Liver (tissue), 9 donors: ENCODE results near the gene RTN4R. TPM values are rescaled to one million over a fixed set of nuclear protein-coding genes. Genes with fewer than 3 reads are reported as not detected.

Experiments
- DNase-seq: peaks from one replicate; pipeline ENCODE4 v3.0.0-alpha.2; 2017; ENCODE audit warnings: low spot score
- H3K27ac ChIP-seq, 2 donors: one replicate each; pipeline ENCODE4 v1.7.0; 2013; ENCODE audit warnings: inconsistent platforms in 2 of 2, low read length in 2 of 2, control low read depth in 1 of 2, low read depth in 1 of 2, mild to moderate bottlenecking in 1 of 2
- H3K27me3 ChIP-seq, 4 donors: one replicate each; pipeline versions ENCODE4 v1.6.1 to v1.7.0; 2013; ENCODE audit warnings: low read length in 3 of 4, inconsistent platforms in 1 of 4, mild to moderate bottlenecking in 1 of 4, moderate library complexity in 1 of 4; ENCODE audit not compliant: control insufficient read depth in 4 of 4, insufficient read depth in 4 of 4
- H3K36me3 ChIP-seq, 4 donors: one replicate each; pipeline versions ENCODE4 v1.6.1 to v1.7.0; 2013; ENCODE audit warnings: low read length in 3 of 4, mild to moderate bottlenecking in 3 of 4, low read depth in 1 of 4, moderate library complexity in 1 of 4; ENCODE audit not compliant: control insufficient read depth in 4 of 4, insufficient read depth in 3 of 4
- H3K4me1 ChIP-seq, 4 donors: one replicate each; pipeline versions ENCODE4 v1.6.1 to v1.7.0; 2013; ENCODE audit warnings: low read length in 3 of 4, mild to moderate bottlenecking in 3 of 4, moderate library complexity in 1 of 4; ENCODE audit not compliant: control insufficient read depth in 4 of 4, insufficient read depth in 4 of 4
- H3K4me3 ChIP-seq, 3 donors: one replicate each; pipeline versions ENCODE4 v1.6.1 to v1.7.0; 2013; ENCODE audit warnings: low read length in 3 of 3, control low read depth in 1 of 3, low read depth in 1 of 3, mild to moderate bottlenecking in 1 of 3
- H3K9ac ChIP-seq, 2 donors: one replicate each; pipeline ENCODE4 v1.7.0; 2013; ENCODE audit warnings: low read length in 2 of 2, mild to moderate bottlenecking in 2 of 2, moderate library complexity in 2 of 2, control low read depth in 1 of 2, low read depth in 1 of 2
- H3K9me3 ChIP-seq, 4 donors: one replicate each; pipeline versions ENCODE4 v1.6.1 to v1.7.0; 2013; ENCODE audit warnings: low read length in 3 of 4; ENCODE audit not compliant: control insufficient read depth in 4 of 4
- EGR1 ChIP-seq, 2 donors: IDR thresholded peaks; 2 replicates each; pipeline ENCODE4 v1.6.1; 2016 to 2018; ENCODE audit warnings: antibody characterized with exemption in 2 of 2, low read depth in 2 of 2
- FOXA1 ChIP-seq: IDR thresholded peaks from 2 replicates; pipeline ENCODE4 v1.6.1; 2016; ENCODE audit warnings: antibody characterized with exemption
- GABPA ChIP-seq, 2 donors: IDR thresholded peaks in 1 of 2; conservative IDR thresholded peaks in 1 of 2; 2 replicates each; pipeline ENCODE4 v1.6.1; 2016; ENCODE audit warnings: antibody characterized with exemption in 2 of 2, mild to moderate bottlenecking in 1 of 2, moderate library complexity in 1 of 2
- HNF4A ChIP-seq, 2 donors: conservative IDR thresholded peaks; 2 replicates each; pipeline ENCODE4 v1.6.1; 2016; ENCODE audit warnings: antibody characterized with exemption in 2 of 2, mild to moderate bottlenecking in 2 of 2
- HNF4G ChIP-seq: IDR thresholded peaks from 2 replicates; pipeline ENCODE4 v1.6.1; 2016; ENCODE audit warnings: antibody characterized with exemption
- JUND ChIP-seq, 2 donors: IDR thresholded peaks; 2 replicates each; pipeline ENCODE4 v1.6.1; 2016; ENCODE audit warnings: antibody characterized with exemption in 2 of 2
- NR2F2 ChIP-seq: IDR thresholded peaks from 2 replicates; pipeline ENCODE4 v1.6.1; 2016; ENCODE audit warnings: antibody characterized with exemption
- RAD21 ChIP-seq, 2 donors: IDR thresholded peaks; 2 replicates each; pipeline ENCODE4 v1.6.1; 2016; ENCODE audit warnings: antibody characterized with exemption in 2 of 2, mild to moderate bottlenecking in 2 of 2
- RXRA ChIP-seq, 2 donors: IDR thresholded peaks; 2 replicates each; pipeline ENCODE4 v1.6.1; 2017 to 2018; ENCODE audit warnings: antibody characterized with exemption in 2 of 2, mild to moderate bottlenecking in 1 of 2
- SP1 ChIP-seq: IDR thresholded peaks from 2 replicates; pipeline ENCODE4 v1.6.1; 2018; ENCODE audit warnings: antibody characterized with exemption, mild to moderate bottlenecking
- YY1 ChIP-seq: IDR thresholded peaks from 2 replicates; pipeline ENCODE4 v1.6.1; 2016; ENCODE audit warnings: antibody characterized with exemption, mild to moderate bottlenecking
- WGBS: extraction: QIAGEN DNeasy Blood & Tissue Kit; methylation state at CpG from one replicate; pipeline ENCODE4 v1.1.7; 2013; 5-methylcytosine and 5-hydroxymethylcytosine counted together
- polyA plus RNA-seq, 2 donors: library from polyadenylated mRNA; stranded (reverse) in 1 of 2; unstranded in 1 of 2; fragments of 200-250 nt in 1 of 2; fragments of >200 nt in 1 of 2; fragmentation: Nextera tagmentation in 1 of 2; extraction: Ambion mirVana in 1 of 2; gene quantifications; one replicate each; pipeline versions ENCODE4 v1.2.1 to v1.2.3, GENCODE V29; 2013 to 2015
- total RNA-seq, 2 donors: library from RNA; depleted of rRNA; stranded (reverse); fragments of >200 nt; gene quantifications; one replicate each; pipeline ENCODE4 v1.2.3, GENCODE V29; 2014
- TF ChIP-seq, protein P1 (sequence below): IDR thresholded peaks from 2 replicates; pipeline ENCODE4 v1.6.1; 2016; ENCODE audit warnings: antibody characterized with exemption
- TF ChIP-seq, protein P2 (sequence below): IDR thresholded peaks from 2 replicates; pipeline ENCODE4 v1.6.1; 2016; ENCODE audit warnings: antibody characterized with exemption
- TF ChIP-seq, protein P3 (sequence below): fragments of 150-350 bp; IDR thresholded peaks from 2 replicates; pipeline ENCODE4 v1.5.1; 2017; ENCODE audit warnings: improper control_type of control experiment, low read depth, low read length; ENCODE audit not compliant: missing input control
- TF ChIP-seq, protein P4 (sequence below): IDR thresholded peaks from 2 replicates; pipeline ENCODE4 v1.6.1; 2016; ENCODE audit warnings: antibody characterized with exemption, mild to moderate bottlenecking
- TF ChIP-seq, protein P5 (sequence below): IDR thresholded peaks from 2 replicates; pipeline ENCODE4 v1.6.1; 2016; ENCODE audit warnings: antibody characterized with exemption
- donor health status: healthy.
- donor health status: healthy.
- donor health status: healthy.
- donor health status: healthy.
- donor health status: healthy.

The RTN4R gene
- total and polyA plus RNA-seq, 4 donors = 0.33 to 10.4 (median 1.1) TPM

DNA sequence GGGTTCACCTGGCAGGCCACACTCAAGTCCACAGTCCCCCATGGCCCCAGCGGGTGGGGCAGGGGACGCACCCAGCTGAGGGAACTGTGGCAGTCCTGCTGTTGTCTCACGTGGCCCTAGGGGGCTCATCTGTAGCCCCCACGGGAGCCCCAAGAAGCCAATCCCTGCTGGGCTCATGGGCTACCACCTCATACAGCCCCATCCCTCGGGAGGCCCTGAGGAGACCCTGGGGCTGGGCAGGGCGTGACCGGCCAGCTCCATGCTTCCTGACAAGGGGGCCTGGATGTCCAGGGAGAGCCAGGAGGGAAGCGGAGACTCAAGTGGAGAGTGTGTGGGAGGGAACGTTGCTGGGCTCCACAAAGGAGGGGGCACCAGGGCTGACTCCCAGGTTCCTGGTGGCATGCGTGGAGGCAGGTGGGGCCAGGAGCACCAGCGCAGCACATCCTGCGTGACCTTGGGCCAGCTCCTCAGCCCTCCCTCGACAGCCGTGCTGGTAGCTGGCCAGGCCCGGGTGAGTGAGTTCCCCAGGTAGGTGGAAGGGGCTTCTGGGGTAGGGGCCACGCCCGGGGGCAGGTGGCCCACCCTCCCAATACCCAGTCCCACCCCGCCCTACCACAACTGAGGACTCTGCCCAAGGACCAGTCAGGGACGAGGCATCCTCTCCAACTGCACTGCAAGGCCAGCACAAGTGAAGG lies 7.9 kb downstream of the RTN4R start:
- H3K9me3 ChIP-seq = no peaks in the 10 kb centered on the region
- peaks cover 0 to 13% (median 9%) of the 10 kb centered on the region in 4 donors for H3K4me1 ChIP-seq
- 89% methylated on average over 19 of the region's 19 CpGs for WGBS
- H3K27ac ChIP-seq = no peak overlapping the region
- no peaks in the 10 kb centered on the region for H3K27me3 ChIP-seq
- DNase-seq = no peak
- no peak overlapping the region for H3K4me3 ChIP-seq
- no peaks in the 10 kb centered on the region for H3K36me3 ChIP-seq
- H3K9ac ChIP-seq = no peak overlapping the region
- TF ChIP-seq, protein P1, sequence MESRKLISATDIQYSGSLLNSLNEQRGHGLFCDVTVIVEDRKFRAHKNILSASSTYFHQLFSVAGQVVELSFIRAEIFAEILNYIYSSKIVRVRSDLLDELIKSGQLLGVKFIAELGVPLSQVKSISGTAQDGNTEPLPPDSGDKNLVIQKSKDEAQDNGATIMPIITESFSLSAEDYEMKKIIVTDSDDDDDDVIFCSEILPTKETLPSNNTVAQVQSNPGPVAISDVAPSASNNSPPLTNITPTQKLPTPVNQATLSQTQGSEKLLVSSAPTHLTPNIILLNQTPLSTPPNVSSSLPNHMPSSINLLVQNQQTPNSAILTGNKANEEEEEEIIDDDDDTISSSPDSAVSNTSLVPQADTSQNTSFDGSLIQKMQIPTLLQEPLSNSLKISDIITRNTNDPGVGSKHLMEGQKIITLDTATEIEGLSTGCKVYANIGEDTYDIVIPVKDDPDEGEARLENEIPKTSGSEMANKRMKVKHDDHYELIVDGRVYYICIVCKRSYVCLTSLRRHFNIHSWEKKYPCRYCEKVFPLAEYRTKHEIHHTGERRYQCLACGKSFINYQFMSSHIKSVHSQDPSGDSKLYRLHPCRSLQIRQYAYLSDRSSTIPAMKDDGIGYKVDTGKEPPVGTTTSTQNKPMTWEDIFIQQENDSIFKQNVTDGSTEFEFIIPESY = no peak
- TF ChIP-seq RAD21 (IDR thresholded peaks at IDR 0.05) = no peak
- no peak for TF ChIP-seq EGR1 (IDR thresholded peaks at IDR 0.05; ENCODE audit: low read depth in 2 of 2)
- TF ChIP-seq RXRA (IDR thresholded peaks at IDR 0.05) = no peak
- TF ChIP-seq, protein P2, sequence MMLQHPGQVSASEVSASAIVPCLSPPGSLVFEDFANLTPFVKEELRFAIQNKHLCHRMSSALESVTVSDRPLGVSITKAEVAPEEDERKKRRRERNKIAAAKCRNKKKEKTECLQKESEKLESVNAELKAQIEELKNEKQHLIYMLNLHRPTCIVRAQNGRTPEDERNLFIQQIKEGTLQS = no peak
- TF ChIP-seq HNF4G = no peak
- no peak for TF ChIP-seq YY1

DNA sequence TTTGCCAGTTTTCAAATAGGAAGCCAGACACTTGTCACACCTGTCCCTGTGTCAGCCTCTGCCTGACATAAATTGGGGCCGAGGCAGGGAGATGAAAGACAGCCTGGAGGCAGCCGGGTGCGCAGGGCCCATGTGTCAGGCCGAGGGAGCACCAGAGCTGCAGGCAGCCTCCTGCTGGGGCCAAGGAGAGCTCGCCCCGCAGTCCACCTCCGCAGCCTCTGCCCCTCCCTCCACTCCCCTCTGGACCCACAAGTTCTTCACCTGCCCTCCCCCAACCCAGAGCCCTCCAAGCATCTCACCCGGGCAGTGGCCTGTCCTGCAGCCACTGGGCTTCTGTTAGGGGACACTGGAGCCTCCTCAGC lies 8.8 kb downstream of the RTN4R start:
- Histone ChIP-seq H3K4me1 (peaks cover 0 to 4% (median 1%) of the 10 kb centered on the region in 4 donors), H3K27me3 (no peaks in the 10 kb centered on the region), H3K9me3 (no peaks in the 10 kb centered on the region), H3K4me3 (no peak overlapping the region), H3K27ac (no peak overlapping the region), H3K9ac (no peak overlapping the region), H3K36me3 (no peaks in the 10 kb centered on the region)
- DNase-seq = no peak
- WGBS = 95% methylated on average over 8 of the region's 8 CpGs
- no peak for TF ChIP-seq JUND (IDR thresholded peaks at IDR 0.05)
- TF ChIP-seq, protein P3, sequence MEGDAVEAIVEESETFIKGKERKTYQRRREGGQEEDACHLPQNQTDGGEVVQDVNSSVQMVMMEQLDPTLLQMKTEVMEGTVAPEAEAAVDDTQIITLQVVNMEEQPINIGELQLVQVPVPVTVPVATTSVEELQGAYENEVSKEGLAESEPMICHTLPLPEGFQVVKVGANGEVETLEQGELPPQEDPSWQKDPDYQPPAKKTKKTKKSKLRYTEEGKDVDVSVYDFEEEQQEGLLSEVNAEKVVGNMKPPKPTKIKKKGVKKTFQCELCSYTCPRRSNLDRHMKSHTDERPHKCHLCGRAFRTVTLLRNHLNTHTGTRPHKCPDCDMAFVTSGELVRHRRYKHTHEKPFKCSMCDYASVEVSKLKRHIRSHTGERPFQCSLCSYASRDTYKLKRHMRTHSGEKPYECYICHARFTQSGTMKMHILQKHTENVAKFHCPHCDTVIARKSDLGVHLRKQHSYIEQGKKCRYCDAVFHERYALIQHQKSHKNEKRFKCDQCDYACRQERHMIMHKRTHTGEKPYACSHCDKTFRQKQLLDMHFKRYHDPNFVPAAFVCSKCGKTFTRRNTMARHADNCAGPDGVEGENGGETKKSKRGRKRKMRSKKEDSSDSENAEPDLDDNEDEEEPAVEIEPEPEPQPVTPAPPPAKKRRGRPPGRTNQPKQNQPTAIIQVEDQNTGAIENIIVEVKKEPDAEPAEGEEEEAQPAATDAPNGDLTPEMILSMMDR = no peak
- TF ChIP-seq, protein P1 = no peak
- TF ChIP-seq HNF4A (conservative IDR thresholded peaks at IDR 0.05) = no peak
- no peak for TF ChIP-seq YY1
- no peak for TF ChIP-seq RAD21 (IDR thresholded peaks at IDR 0.05)
- TF ChIP-seq, protein P2 = no peak
- no peak for TF ChIP-seq NR2F2
- no peak for TF ChIP-seq EGR1 (IDR thresholded peaks at IDR 0.05; ENCODE audit: low read depth in 2 of 2)
- no peak for TF ChIP-seq RXRA (IDR thresholded peaks at IDR 0.05)
- TF ChIP-seq, protein P4, sequence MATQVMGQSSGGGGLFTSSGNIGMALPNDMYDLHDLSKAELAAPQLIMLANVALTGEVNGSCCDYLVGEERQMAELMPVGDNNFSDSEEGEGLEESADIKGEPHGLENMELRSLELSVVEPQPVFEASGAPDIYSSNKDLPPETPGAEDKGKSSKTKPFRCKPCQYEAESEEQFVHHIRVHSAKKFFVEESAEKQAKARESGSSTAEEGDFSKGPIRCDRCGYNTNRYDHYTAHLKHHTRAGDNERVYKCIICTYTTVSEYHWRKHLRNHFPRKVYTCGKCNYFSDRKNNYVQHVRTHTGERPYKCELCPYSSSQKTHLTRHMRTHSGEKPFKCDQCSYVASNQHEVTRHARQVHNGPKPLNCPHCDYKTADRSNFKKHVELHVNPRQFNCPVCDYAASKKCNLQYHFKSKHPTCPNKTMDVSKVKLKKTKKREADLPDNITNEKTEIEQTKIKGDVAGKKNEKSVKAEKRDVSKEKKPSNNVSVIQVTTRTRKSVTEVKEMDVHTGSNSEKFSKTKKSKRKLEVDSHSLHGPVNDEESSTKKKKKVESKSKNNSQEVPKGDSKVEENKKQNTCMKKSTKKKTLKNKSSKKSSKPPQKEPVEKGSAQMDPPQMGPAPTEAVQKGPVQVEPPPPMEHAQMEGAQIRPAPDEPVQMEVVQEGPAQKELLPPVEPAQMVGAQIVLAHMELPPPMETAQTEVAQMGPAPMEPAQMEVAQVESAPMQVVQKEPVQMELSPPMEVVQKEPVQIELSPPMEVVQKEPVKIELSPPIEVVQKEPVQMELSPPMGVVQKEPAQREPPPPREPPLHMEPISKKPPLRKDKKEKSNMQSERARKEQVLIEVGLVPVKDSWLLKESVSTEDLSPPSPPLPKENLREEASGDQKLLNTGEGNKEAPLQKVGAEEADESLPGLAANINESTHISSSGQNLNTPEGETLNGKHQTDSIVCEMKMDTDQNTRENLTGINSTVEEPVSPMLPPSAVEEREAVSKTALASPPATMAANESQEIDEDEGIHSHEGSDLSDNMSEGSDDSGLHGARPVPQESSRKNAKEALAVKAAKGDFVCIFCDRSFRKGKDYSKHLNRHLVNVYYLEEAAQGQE = no peak
- TF ChIP-seq, protein P5, sequence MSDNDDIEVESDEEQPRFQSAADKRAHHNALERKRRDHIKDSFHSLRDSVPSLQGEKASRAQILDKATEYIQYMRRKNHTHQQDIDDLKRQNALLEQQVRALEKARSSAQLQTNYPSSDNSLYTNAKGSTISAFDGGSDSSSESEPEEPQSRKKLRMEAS = no peak
- TF ChIP-seq FOXA1 = no peak
- no peak for TF ChIP-seq HNF4G
- TF ChIP-seq SP1 = no peak
- TF ChIP-seq GABPA (IDR thresholded peaks at IDR 0.05 in 1 of 2, conservative IDR thresholded peaks at IDR 0.05 in 1 of 2) = no peak
